GM21737 (cell line): Measurements from ENCODE around the gene SMAD3.
"Not testable (repeated sequence)": the region's sequence is repeated elsewhere in the genome, so short reads cannot be mapped to it uniquely, and the experiment has no call there.

ENCODE experiments used
- ATAC-seq: cut with Tn5 transposase; IDR thresholded peaks from one replicate; pipeline ENCODE4 v1.9.1; 2021; ENCODE audit warnings: mild to moderate bottlenecking, moderate library complexity; ENCODE audit not compliant: unreplicated experiment

The SMAD3 gene

GRCh38 chr15:67123291-67123690, 57.9 kb downstream of the SMAD3 start:
- not testable (repeated sequence) for ATAC-seq

GRCh38 chr15:67124111-67124510, 58.7 kb downstream of the SMAD3 start:
- ATAC-seq: no peak

- no peak for ATAC-seq
Measured at GRCh38 chr15:67124911-67125588, 59.6 kb downstream of the SMAD3 start.

GRCh38 chr15:67125589-67126502, 60.4 kb downstream of the SMAD3 start:
- no peak for ATAC-seq

- no peak for ATAC-seq
Measured at GRCh38 chr15:67126551-67127330, 61.3 kb downstream of the SMAD3 start.

- ATAC-seq: no peak
Measured at GRCh38 chr15:67127331-67127664, 61.9 kb downstream of the SMAD3 start.

- ATAC-seq: no peak
Measured at GRCh38 chr15:67127965-67128364, 62.6 kb downstream of the SMAD3 start.

GRCh38 chr15:67130166-67130565, 64.8 kb downstream of the SMAD3 start:
- no peak for ATAC-seq

GRCh38 chr15:67130673-67131601, 65.5 kb downstream of the SMAD3 start:
- ATAC-seq: no peak

- no peak for ATAC-seq
Measured at GRCh38 chr15:67132276-67132675, 66.9 kb downstream of the SMAD3 start.

- no peak for ATAC-seq
Measured at GRCh38 chr15:67133026-67133425, 67.6 kb downstream of the SMAD3 start.

- ATAC-seq: no peak
Measured at GRCh38 chr15:67133738-67134066, 68.3 kb downstream of the SMAD3 start.

- peak; percentile 67 for ATAC-seq
Measured at GRCh38 chr15:67134067-67134838, 68.9 kb downstream of the SMAD3 start.

- no peak for ATAC-seq
Measured at GRCh38 chr15:67134871-67135492, 69.6 kb downstream of the SMAD3 start.

GRCh38 chr15:67135494-67135893, 70.1 kb downstream of the SMAD3 start:
- ATAC-seq: no peak

GRCh38 chr15:67136802-67137201, 71.4 kb downstream of the SMAD3 start:
- ATAC-seq: no peak

- ATAC-seq: no peak
Measured at GRCh38 chr15:67137319-67137718, 71.9 kb downstream of the SMAD3 start.

GRCh38 chr15:67137951-67138848, 72.8 kb downstream of the SMAD3 start:
- no peak for ATAC-seq
